Neural crest cell (in vitro differentiated cells): ENCODE results near the gene HUS1. TPM values are rescaled to one million over a fixed set of nuclear protein-coding genes. Genes with fewer than 3 reads are reported as not detected.

Experiments
- DNase-seq: peaks from one replicate; pipeline ENCODE4 v3.0.0; 2021; ENCODE audit warnings: low read depth, mixed read lengths, low spot score
- H3K27ac Mint-ChIP-seq: one replicate; pipeline ENCODE4 v1.8.0; 2021; ENCODE audit warnings: mild to moderate bottlenecking, mixed read lengths; ENCODE audit not compliant: unreplicated experiment
- H3K27me3 Mint-ChIP-seq: 2 replicates; pipeline ENCODE4 v1.8.0; 2021; ENCODE audit warnings: low read depth, mild to moderate bottlenecking, mixed read lengths
- H3K36me3 Mint-ChIP-seq: 2 replicates; pipeline ENCODE4 v1.8.0; 2021; ENCODE audit warnings: low read depth, mild to moderate bottlenecking, mixed read lengths
- H3K4me1 Mint-ChIP-seq: 2 replicates; pipeline ENCODE4 v1.8.0; 2021; ENCODE audit warnings: mixed read lengths
- H3K4me3 Mint-ChIP-seq: one replicate; pipeline ENCODE4 v1.8.0; 2021; ENCODE audit warnings: mild to moderate bottlenecking, mixed read lengths
- H3K9me3 Mint-ChIP-seq: 2 replicates; pipeline ENCODE4 v1.8.0; 2021; ENCODE audit warnings: mixed read lengths
- CTCF ChIP-seq: fragments of 200-600 bp; sonication (generic); conservative IDR thresholded peaks from 2 replicates; pipeline ENCODE4 v1.5.0; 2021; ENCODE audit warnings: antibody characterized with exemption, mild to moderate bottlenecking
- total RNA-seq: library from RNA; stranded (reverse); gene quantifications from 2 replicates; pipeline ENCODE4 v1.2.1, GENCODE V29; 2021

The HUS1 gene
- total RNA-seq, 1 donor from 2014 or later = 43.1 TPM

- peak overlapping the region; percentile 28 for H3K27ac Mint-ChIP-seq
- no peak for TF ChIP-seq CTCF
- H3K27me3 Mint-ChIP-seq = no peaks in the 10 kb centered on the region
- H3K36me3 Mint-ChIP-seq = no peaks in the 10 kb centered on the region
- no peaks in the 10 kb centered on the region for H3K9me3 Mint-ChIP-seq
- H3K4me1 Mint-ChIP-seq = peaks cover 63% of the 10 kb centered on the region
- no peak for DNase-seq
- no peak overlapping the region for H3K4me3 Mint-ChIP-seq
Measured at GRCh38 chr7:47940088-47941013, 39.1 kb downstream of the HUS1 start.

- no peak for TF ChIP-seq CTCF
- no peak overlapping the region for H3K4me3 Mint-ChIP-seq
- H3K4me1 Mint-ChIP-seq = peaks cover 66% of the 10 kb centered on the region
- no peaks in the 10 kb centered on the region for H3K9me3 Mint-ChIP-seq
- no peaks in the 10 kb centered on the region for H3K27me3 Mint-ChIP-seq
- no peaks in the 10 kb centered on the region for H3K36me3 Mint-ChIP-seq
- DNase-seq = no peak
- peak overlapping the region; percentile 28 for H3K27ac Mint-ChIP-seq
Measured at GRCh38 chr7:47939425-47940036, 39.9 kb downstream of the HUS1 start.

GRCh38 chr7:47938574-47939165 lies 40.7 kb downstream of the HUS1 start:
- no peak overlapping the region for H3K4me3 Mint-ChIP-seq
- no peak for TF ChIP-seq CTCF
- no peaks in the 10 kb centered on the region for H3K36me3 Mint-ChIP-seq
- no peaks in the 10 kb centered on the region for H3K9me3 Mint-ChIP-seq
- peak overlapping the region; percentile 38 for H3K27ac Mint-ChIP-seq
- peaks cover 66% of the 10 kb centered on the region for H3K4me1 Mint-ChIP-seq
- no peak for DNase-seq
- H3K27me3 Mint-ChIP-seq = no peaks in the 10 kb centered on the region

- H3K27ac Mint-ChIP-seq = no peak overlapping the region
- no peaks in the 10 kb centered on the region for H3K36me3 Mint-ChIP-seq
- H3K4me1 Mint-ChIP-seq = peaks cover 59% of the 10 kb centered on the region
- H3K9me3 Mint-ChIP-seq = no peaks in the 10 kb centered on the region
- H3K27me3 Mint-ChIP-seq = no peaks in the 10 kb centered on the region
- no peak for DNase-seq
- no peak overlapping the region for H3K4me3 Mint-ChIP-seq
- no peak for TF ChIP-seq CTCF
Measured at GRCh38 chr7:47937711-47938573, 41.5 kb downstream of the HUS1 start.
